Activated naive CD8-positive, alpha-beta T cell treated with anti-CD3 and anti-CD28 coated beads, Interleukin-2, amount 10 ng/mL, durations not matched to agents 7 days and 5 days (primary cell): ENCODE measurements around the gene SOAT2. TPM values are rescaled to one million over a fixed set of nuclear protein-coding genes. Genes with fewer than 3 reads are reported as not detected.

ENCODE experiments used
- microRNA-seq: library from miRNA; unstranded; fragments of <30 nt; microRNA quantifications from one replicate; pipeline ENCODE4 v1.2.0, GENCODE V29; 2022
- total RNA-seq, 2 experiments: library from RNA; stranded (reverse); gene quantifications; one replicate each; pipeline ENCODE4 v1.2.3, GENCODE V29; 2021

Gene SOAT2
- total RNA-seq, 2 experiments from 2014 or later: 9.8 to 10.4 TPM

Small RNA genes lying within 50 kb of the gene (microRNA-seq; reads per million reads assigned to microRNA genes)
- gene MIR6757: not detected

Other genes with a start within 250 kb of the SOAT2 start
- gene KRT8, start 198.4 kb upstream of the SOAT2 start, total RNA-seq: under 1 TPM in 1 of 2 experiments, not detected in 1; 0.20 TPM
- gene KRT18, start 154.4 kb upstream of the SOAT2 start, total RNA-seq: 1 to 10 TPM; 2.4 to 2.8 TPM
- gene EIF4B, start 97.0 kb upstream of the SOAT2 start, total RNA-seq: 100 to 1,000 TPM; 439 to 448 TPM
- gene TNS2, start 53.4 kb upstream of the SOAT2 start, total RNA-seq: 1 to 10 TPM; 1.9 to 3.0 TPM
- gene SPRYD3, start 24.1 kb upstream of the SOAT2 start, total RNA-seq: 10 to 100 TPM; 34.4 to 37.8 TPM
- 1 to 10 TPM; 2.0 to 2.3 TPM for gene IGFBP6, start 5.8 kb upstream of the SOAT2 start, total RNA-seq
- 10 to 100 TPM; 53.6 to 60.2 TPM for gene ZNF740, start 77.2 kb downstream of the SOAT2 start, total RNA-seq
- gene CSAD, start 77.4 kb downstream of the SOAT2 start, total RNA-seq: 10 to 100 TPM; 28.1 to 38.3 TPM
- gene ITGB7, start 103.8 kb downstream of the SOAT2 start, total RNA-seq: 100 to 1,000 TPM; 415 to 420 TPM
- gene RARG, start 128.7 kb downstream of the SOAT2 start, total RNA-seq: 10 to 100 TPM; 38.1 to 40.3 TPM
- 10 to 100 TPM; 90.5 to 91.0 TPM for gene ESPL1, start 164.8 kb downstream of the SOAT2 start, total RNA-seq
- gene PFDN5, start 192.1 kb downstream of the SOAT2 start, total RNA-seq: 100 to 1,000 TPM; 388 to 425 TPM
- gene MYG1, start 196.2 kb downstream of the SOAT2 start, total RNA-seq: 10 to 100 TPM; 44.8 to 51.2 TPM
- 10 to 100 TPM; 65.0 to 67.0 TPM for gene AAAS, start 218.1 kb downstream of the SOAT2 start, total RNA-seq
- gene SP7, start 232.9 kb downstream of the SOAT2 start, total RNA-seq: not detected